Neuronal stem cell (in vitro differentiated cells): ENCODE measurements around the gene POLR2J3.
"Not testable (repeated sequence)": the region's sequence is repeated elsewhere in the genome, so short reads cannot be mapped to it uniquely, and the experiment has no call there.

Experiments
- DNase-seq: peaks from one replicate; pipeline ENCODE4 v3.0.0-alpha.2; 2013; ENCODE audit warnings: low spot score
- H2AFZ ChIP-seq: one replicate; pipeline ENCODE4 v1.6.1; 2013; ENCODE audit warnings: mild to moderate bottlenecking, low read length, inconsistent platforms
- H2AK5ac ChIP-seq: 2 replicates; pipeline ENCODE4 v1.6.1; 2013; ENCODE audit warnings: low read depth, mild to moderate bottlenecking, inconsistent platforms, low read length, moderate library complexity, mixed read lengths
- H2BK120ac ChIP-seq: 2 replicates; pipeline ENCODE4 v1.6.1; 2013; ENCODE audit warnings: low read depth, mild to moderate bottlenecking, inconsistent platforms, low read length, moderate library complexity, mixed read lengths
- H2BK12ac ChIP-seq: one replicate; pipeline ENCODE4 v1.6.1; 2013; ENCODE audit warnings: low read length, inconsistent platforms
- H2BK15ac ChIP-seq: 2 replicates; pipeline ENCODE4 v1.6.1; 2013; ENCODE audit warnings: mild to moderate bottlenecking, low read length, inconsistent platforms, mixed read lengths
- H2BK5ac ChIP-seq: one replicate; pipeline ENCODE4 v1.6.1; 2013; ENCODE audit warnings: inconsistent platforms, mild to moderate bottlenecking, low read length, moderate library complexity
- H3K14ac ChIP-seq: one replicate; pipeline ENCODE4 v1.6.1; 2013; ENCODE audit warnings: low read length, inconsistent platforms
- H3K18ac ChIP-seq: 2 replicates; pipeline ENCODE4 v1.6.1; 2013; ENCODE audit warnings: low read length, inconsistent platforms
- H3K23ac ChIP-seq: 2 replicates; pipeline ENCODE4 v1.6.1; 2013; ENCODE audit warnings: low read depth, mild to moderate bottlenecking, mixed read lengths, low read length, inconsistent platforms; ENCODE audit not compliant: poor library complexity
- H3K27ac ChIP-seq: replicated peaks from 3 replicates; pipeline ENCODE4 v1.5.1; 2013; ENCODE audit warnings: low read length, inconsistent platforms
- H3K27me3 ChIP-seq, 3 experiments: 2 replicates each; pipeline ENCODE4 v1.6.1; 2013; ENCODE audit warnings: low read length in 3 of 3, mild to moderate bottlenecking in 2 of 3, inconsistent platforms in 1 of 3, low read depth in 1 of 3, mixed read lengths in 1 of 3, moderate library complexity in 1 of 3; ENCODE audit not compliant: control insufficient read depth in 3 of 3, insufficient read depth in 3 of 3
- H3K36me3 ChIP-seq, 2 donors: replicated peaks in 1 of 2; 2 replicates each; pipeline ENCODE4 v1.6.1; 2013; ENCODE audit warnings: low read length in 2 of 2; ENCODE audit not compliant: control insufficient read depth in 2 of 2, insufficient read depth in 2 of 2
- H3K4ac ChIP-seq: 2 replicates; pipeline ENCODE4 v1.6.1; 2013; ENCODE audit warnings: inconsistent platforms, mild to moderate bottlenecking, low read length, moderate library complexity
- H3K4me1 ChIP-seq, 2 donors: 1 replicate in 1 of 2; 2 replicates in 1 of 2; pipeline ENCODE4 v1.6.1; 2013; ENCODE audit warnings: low read length in 2 of 2, low read depth in 1 of 2; ENCODE audit not compliant: control insufficient read depth in 2 of 2, insufficient read depth in 1 of 2
- H3K4me2 ChIP-seq: one replicate; pipeline ENCODE4 v1.6.1; 2013; ENCODE audit warnings: mild to moderate bottlenecking, low read length, inconsistent platforms; ENCODE audit not compliant: insufficient read depth, poor library complexity, severe bottlenecking
- H3K4me3 ChIP-seq, 2 donors: 2 replicates each; pipeline ENCODE4 v1.5.1; 2013; ENCODE audit warnings: low read length in 2 of 2, mild to moderate bottlenecking in 2 of 2, inconsistent platforms in 1 of 2, moderate library complexity in 1 of 2
- H3K79me1 ChIP-seq: one replicate; pipeline ENCODE4 v1.6.1; 2013; ENCODE audit warnings: low read depth, mild to moderate bottlenecking, inconsistent platforms, low read length, moderate library complexity
- H3K9ac ChIP-seq: one replicate; pipeline ENCODE4 v1.6.1; 2013; ENCODE audit warnings: mild to moderate bottlenecking, low read depth, low read length, inconsistent platforms; ENCODE audit not compliant: poor library complexity
- H3K9me3 ChIP-seq, 2 donors: replicated peaks in 1 of 2; 2 replicates each; pipeline versions ENCODE3 to v1.6.1; 2013; ENCODE audit warnings: low read length in 2 of 2, mild to moderate bottlenecking in 2 of 2, inconsistent platforms in 1 of 2, low read depth in 1 of 2, mixed read lengths in 1 of 2, moderate library complexity in 1 of 2; ENCODE audit not compliant: control insufficient read depth in 2 of 2, insufficient read depth in 1 of 2
- H4K8ac ChIP-seq: one replicate; pipeline ENCODE4 v1.6.1; 2013; ENCODE audit warnings: low read depth, mild to moderate bottlenecking, inconsistent platforms, low read length, moderate library complexity
- H4K91ac ChIP-seq: one replicate; pipeline ENCODE4 v1.6.1; 2013; ENCODE audit warnings: low read length, low read depth, mild to moderate bottlenecking, inconsistent platforms; ENCODE audit not compliant: poor library complexity
- WGBS, 2 donors: extraction: QIAGEN DNeasy Blood & Tissue Kit; methylation state at CpG; one replicate each; pipeline ENCODE4 v1.1.7; 2013; ENCODE audit warnings: missing lambda C conversion rate in 2 of 2, mixed read lengths in 1 of 2; ENCODE audit not compliant: insufficient read length in 2 of 2, insufficient replicate concordance in 1 of 2; ENCODE audit errors: extremely low coverage in 2 of 2; 5-methylcytosine and 5-hydroxymethylcytosine counted together

POLR2J3 gene

GRCh38 chr7:102604431-102605145 is 32.2 kb upstream of the POLR2J3 start:
- not testable (repeated sequence) for H3K9me3 ChIP-seq, H3K9ac ChIP-seq, H2BK12ac ChIP-seq, H3K18ac ChIP-seq, H4K91ac ChIP-seq, H3K4ac ChIP-seq, H2BK120ac ChIP-seq, H2AFZ ChIP-seq, DNase-seq, H3K4me1 ChIP-seq, H3K4me3 ChIP-seq, H3K4me2 ChIP-seq, H2BK15ac ChIP-seq, H2BK5ac ChIP-seq, H3K23ac ChIP-seq, H3K36me3 ChIP-seq, H4K8ac ChIP-seq, H3K79me1 ChIP-seq, H2AK5ac ChIP-seq, H3K27me3 ChIP-seq, H3K27ac ChIP-seq, H3K14ac ChIP-seq
- no CpG with 5 or more reads among the region's 19 CpGs for WGBS, 2 donors

GRCh38 chr7:102602317-102602716 is 29.9 kb upstream of the POLR2J3 start:
- H3K27ac ChIP-seq, H4K8ac ChIP-seq, H2BK5ac ChIP-seq, H2AK5ac ChIP-seq, H3K23ac ChIP-seq, H3K18ac ChIP-seq, H2AFZ ChIP-seq, H3K4me2 ChIP-seq, H3K27me3 ChIP-seq, H2BK12ac ChIP-seq, H2BK15ac ChIP-seq, H3K4me3 ChIP-seq, H2BK120ac ChIP-seq, H3K9ac ChIP-seq, H3K79me1 ChIP-seq, H4K91ac ChIP-seq, DNase-seq, H3K4me1 ChIP-seq, H3K9me3 ChIP-seq, H3K14ac ChIP-seq, H3K36me3 ChIP-seq, H3K4ac ChIP-seq: not testable (repeated sequence)
- no CpG with 5 or more reads among the region's 12 CpGs for WGBS, 2 donors

- not testable (repeated sequence) for H3K23ac ChIP-seq, DNase-seq, H2AFZ ChIP-seq, H3K18ac ChIP-seq, H3K14ac ChIP-seq, H3K4me2 ChIP-seq, H3K79me1 ChIP-seq, H3K27ac ChIP-seq, H2AK5ac ChIP-seq, H3K4ac ChIP-seq, H2BK120ac ChIP-seq, H4K91ac ChIP-seq, H2BK15ac ChIP-seq, H3K4me3 ChIP-seq, H3K36me3 ChIP-seq, H3K4me1 ChIP-seq, H3K9me3 ChIP-seq, H3K27me3 ChIP-seq, H2BK12ac ChIP-seq, H4K8ac ChIP-seq, H3K9ac ChIP-seq, H2BK5ac ChIP-seq
- WGBS, 2 donors, result no CpG with 5 or more reads among the region's 9 CpGs
Measured at GRCh38 chr7:102599699-102600098, 27.3 kb upstream of the POLR2J3 start.

GRCh38 chr7:102596036-102596435 is 23.7 kb upstream of the POLR2J3 start:
- not testable (repeated sequence) for H3K27ac ChIP-seq, H3K18ac ChIP-seq, H2BK5ac ChIP-seq, H3K4me3 ChIP-seq, H2BK12ac ChIP-seq, H2BK120ac ChIP-seq, H3K36me3 ChIP-seq, H4K91ac ChIP-seq, H3K23ac ChIP-seq, H3K9ac ChIP-seq, H4K8ac ChIP-seq, H2AFZ ChIP-seq, H3K9me3 ChIP-seq, H3K14ac ChIP-seq, H2AK5ac ChIP-seq, H3K4ac ChIP-seq, H3K4me2 ChIP-seq, H2BK15ac ChIP-seq, DNase-seq, H3K79me1 ChIP-seq, H3K4me1 ChIP-seq, H3K27me3 ChIP-seq
- no CpG with 5 or more reads among the region's 10 CpGs for WGBS, 2 donors
